GM18951 (cell line): ENCODE results near the gene SOD1.
"Not testable (repeated sequence)": the region's sequence is repeated elsewhere in the genome, so short reads cannot be mapped to it uniquely, and the experiment has no call there.

ENCODE experiments used
- POLR2A ChIP-seq: IDR thresholded peaks from 4 replicates; pipeline ENCODE4 v1.6.1; 2011; ENCODE audit warnings: mild to moderate bottlenecking; ENCODE audit not compliant: insufficient read length, insufficient read depth; ENCODE audit errors: extremely low read depth
- in situ Hi-C: fragments of 300-500 bp; cut with MboI; formaldehyde crosslinking; loops from one replicate; pipeline ENCODE4 v1.12.0; 2022; ENCODE audit warnings: low sequenced_read_pairs, mixed read lengths, inconsistent platforms; ENCODE audit not compliant: unreplicated experiment

Gene SOD1

DNA sequence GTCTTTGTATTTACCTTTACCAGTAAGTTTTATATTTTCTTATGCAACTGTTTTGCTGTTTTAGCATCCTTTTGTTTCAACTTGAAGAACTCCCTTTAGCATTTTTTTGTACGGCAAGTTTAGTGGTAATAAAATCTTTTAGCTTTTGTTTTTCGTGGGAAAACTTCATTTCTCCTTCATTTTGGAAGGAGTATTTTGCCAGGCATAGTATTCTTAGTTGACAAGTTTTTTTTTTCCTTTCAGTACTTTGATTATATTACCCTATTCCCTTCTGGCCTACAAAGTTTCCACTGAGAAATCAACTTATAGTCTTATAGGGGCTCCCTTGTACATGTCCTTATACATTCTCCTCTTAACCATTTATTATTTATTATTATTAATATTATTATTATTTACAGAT, 22.6 kb upstream of the SOD1 start:
- in situ Hi-C loops, result no loop called here

DNA sequence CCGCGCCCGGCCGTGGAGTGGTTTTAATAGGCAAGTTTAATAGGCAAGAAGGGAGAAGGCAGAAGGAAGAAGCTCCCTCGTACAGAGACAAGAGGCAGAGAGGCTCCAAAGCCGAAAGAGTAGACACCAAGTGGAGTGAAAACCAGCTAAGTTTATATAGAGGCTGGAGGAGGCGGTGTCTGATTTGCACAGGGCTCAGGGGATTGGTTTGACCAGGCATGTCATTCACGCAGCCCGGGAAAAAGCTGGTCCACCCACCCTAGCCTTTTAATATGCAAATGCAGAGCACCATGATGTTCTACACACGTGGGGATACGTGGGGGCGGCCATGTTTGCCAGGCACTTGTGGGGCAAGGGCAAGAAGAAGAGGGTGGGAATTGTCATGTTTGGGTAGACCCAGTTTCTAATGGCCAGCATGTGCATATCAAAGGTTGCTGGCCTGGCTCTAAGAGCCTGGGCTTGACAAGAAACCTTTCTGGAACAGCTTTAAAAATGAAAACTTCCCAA, 18.0 kb upstream of the SOD1 start:
- no peak for TF ChIP-seq POLR2A
- in situ Hi-C loops, result no loop called here

More for the DNA sequence above, 22.6 kb upstream of the SOD1 start:
- TF ChIP-seq POLR2A, result no peak

DNA sequence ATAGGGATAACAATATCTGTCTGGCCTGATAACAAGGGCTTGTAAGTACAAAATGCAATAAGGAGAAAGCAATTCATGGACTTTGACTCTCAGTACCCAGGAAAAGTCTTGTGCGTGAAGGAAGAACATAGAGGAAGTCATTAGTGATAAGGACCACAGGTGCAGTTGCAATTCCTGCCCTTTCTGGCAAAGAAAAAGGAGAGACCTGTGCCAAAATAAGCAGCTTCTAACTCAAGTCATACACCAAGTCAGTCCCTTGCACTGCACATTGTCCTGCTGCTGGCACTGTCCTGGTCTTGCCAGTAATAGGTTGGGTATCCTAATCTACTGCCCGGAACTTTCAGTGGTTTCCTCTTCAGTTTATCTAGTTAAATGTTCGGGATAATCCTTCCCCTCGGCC, 14.8 kb upstream of the SOD1 start:
- in situ Hi-C loops, result no loop called here
- no peak for TF ChIP-seq POLR2A

DNA sequence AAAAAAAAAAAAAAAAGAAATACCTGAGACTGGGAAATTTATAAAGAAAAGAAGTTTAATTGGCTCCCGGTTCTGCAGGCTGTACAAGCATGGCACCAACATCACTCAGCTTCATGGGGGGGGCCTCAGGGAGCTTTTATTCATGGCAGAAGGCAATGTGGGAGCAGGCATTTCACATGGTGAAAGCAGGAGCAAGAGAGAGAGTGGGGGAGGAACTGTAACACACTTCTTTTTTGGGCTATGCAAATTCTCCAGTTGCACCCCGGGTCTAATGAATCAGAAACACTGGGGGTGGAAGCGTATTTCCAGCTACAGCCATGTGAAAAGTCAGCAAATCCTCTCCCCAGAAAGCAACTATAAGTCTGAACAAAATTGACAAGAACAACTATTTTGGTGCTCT, 11.8 kb upstream of the SOD1 start:
- no peak for TF ChIP-seq POLR2A
- in situ Hi-C loops, result no loop called here

DNA sequence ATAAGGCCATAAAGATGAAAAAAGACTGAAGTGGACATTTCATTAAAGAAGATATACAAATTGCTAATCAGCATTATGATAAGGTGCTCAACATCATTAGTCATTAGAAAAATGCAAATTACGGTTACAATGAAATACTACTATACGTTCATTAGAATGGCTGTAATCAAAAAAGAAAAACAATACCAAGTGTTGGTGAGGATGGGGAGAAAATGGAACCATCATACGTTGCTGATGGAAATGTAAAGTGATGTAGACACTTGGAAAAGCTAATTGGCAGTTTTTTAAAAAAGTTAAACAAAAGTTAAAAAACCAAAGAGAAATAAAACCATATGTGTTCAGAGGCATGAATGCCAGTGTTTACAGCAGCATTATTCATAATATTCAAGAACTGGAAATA, 8.6 kb upstream of the SOD1 start:
- in situ Hi-C loops, result no loop called here
- TF ChIP-seq POLR2A, result no peak

DNA sequence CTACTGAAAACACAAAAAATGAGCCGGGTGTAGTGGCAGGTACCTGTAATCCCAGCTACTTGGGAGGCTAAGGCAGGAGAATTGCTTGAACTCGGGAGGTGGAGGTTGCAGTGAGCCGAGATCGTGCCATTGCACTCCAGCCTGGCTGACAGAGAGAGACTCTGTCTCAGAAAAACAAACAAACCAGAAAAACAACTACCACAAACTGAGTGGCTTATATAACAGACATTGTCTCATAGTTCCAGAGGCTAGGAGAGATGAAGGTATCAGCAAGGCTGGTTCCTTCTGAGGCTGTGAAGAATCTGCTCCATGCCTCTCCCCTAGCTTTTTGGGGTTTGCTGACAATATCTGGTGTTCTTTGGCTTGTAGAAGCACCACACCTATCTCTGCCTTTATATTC, 8.0 kb upstream of the SOD1 start:
- in situ Hi-C loops, result not testable (repeated sequence)

DNA sequence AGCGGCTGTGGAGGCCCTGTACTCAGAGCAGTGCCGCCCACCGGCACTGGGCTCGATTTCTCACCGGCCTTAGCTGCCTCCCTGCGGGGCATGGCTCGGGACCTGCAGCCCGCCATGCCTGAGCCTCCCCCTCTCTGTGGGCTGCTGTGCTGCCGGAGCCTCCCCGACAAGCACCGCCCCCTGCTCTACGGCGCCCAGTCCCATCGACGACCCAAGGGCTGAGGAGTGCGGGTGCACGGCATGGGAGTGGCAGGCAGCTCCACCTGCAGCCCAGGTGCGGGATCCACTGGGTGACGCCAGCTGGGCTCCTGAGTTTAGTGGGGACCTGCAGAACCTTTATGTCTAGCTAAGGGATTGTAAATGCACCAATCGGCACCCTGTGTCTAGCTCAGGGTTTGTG, 5.2 kb upstream of the SOD1 start:
- TF ChIP-seq POLR2A, result no peak
- in situ Hi-C loops, result no loop called here

DNA sequence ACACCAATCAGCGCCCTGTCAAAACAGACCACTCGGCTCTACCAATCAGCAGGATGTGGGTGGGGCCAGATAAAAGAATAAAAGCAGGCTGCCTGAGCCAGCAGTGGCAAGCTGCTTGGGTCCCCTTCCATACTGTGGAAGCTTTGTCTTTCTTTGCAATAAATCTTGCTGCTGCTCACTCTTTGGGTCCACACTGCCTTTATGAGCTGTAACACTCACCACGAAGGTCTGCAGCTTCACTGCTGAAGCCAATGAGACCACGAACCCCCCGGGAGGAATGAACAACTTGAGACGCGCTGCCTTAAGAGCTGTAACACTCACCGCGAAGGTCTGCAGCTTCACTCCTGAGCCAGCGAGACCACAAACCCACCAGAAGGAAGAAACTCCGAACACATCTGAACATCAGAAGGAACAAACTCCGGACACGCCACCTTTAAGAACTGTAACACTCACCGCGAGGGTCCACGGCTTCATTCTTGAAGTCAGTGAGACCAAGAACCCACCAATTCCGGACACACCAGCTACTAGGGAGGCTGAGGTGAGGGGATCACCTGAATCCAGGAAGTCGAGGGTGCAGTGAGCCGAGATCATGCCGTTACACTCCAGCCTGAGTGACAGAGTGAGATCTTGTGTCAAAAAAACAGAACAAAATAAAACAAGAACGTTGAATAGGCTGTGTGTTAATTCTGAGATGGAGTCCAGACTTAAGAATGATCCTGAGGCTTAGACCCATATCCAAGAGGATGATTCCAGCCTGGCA, 4.5 kb upstream of the SOD1 start:
- in situ Hi-C loops, result not testable (repeated sequence)

DNA sequence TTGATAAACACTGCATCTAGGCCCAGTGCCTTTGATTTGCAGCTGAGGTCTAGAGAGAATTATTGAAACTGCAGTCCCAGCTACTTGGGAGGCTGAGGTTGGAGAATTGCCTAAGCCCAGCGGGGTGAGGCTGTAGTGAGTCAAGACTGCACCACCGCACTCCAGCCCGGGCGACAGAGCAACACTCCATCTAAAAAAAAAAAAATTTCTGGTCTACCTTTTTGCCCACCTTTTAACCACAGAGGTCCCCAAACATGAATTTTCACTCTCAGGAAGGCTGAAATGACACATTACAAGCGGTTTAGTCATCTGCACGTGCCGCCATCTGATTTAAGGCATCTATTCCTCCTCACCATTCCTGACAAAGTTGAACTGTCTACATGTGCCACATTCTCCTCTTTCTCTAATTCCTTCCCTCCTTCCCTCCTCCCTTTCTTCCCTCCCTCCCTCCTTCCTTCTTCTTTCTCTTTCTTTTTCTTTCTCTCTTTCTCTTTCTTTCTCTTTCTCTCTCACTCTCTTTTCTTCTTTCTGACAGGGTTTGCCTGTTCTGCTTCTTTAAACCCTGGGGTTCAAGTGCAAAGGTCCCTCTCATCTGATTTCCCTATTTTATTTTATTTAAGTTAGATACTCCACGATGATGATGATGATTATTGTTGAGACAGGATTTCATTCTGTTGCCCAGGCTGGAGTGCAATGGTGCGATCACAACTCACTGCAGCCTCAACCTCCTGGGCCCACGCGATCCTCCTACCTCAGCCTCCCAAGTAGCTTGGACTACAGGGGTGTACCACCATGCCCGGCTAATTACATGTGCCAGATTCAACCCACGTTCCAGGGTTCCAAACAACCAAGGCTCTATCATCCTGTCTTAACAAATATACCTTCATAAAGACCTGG, 3.0 kb upstream of the SOD1 start:
- in situ Hi-C loops, result no loop called here
- TF ChIP-seq POLR2A, result no peak

DNA sequence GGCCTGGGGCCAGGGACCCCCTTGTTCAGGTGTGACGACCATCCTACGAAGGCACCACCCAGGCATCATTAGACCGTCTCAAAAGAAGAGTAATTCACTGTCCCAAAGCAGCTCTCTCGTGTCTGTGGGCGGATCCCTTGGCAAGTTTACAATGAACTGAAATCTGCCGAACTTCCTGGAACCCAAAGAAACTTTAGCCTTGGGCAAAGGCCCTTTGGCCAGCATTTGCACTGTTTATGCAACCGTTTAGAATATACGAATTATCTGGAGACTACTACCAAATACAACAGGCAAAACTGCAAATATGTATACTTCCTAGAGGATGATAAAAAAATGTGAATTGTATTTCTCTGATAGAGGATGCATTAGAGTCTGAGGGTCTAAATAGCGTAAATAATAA, 1.4 kb upstream of the SOD1 start:
- TF ChIP-seq POLR2A, result no peak
- in situ Hi-C loops, result no loop called here

DNA sequence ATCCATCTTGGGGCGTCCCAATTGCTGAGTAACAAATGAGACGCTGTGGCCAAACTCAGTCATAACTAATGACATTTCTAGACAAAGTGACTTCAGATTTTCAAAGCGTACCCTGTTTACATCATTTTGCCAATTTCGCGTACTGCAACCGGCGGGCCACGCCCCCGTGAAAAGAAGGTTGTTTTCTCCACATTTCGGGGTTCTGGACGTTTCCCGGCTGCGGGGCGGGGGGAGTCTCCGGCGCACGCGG, 282 bp upstream of the SOD1 start:
- in situ Hi-C loops, result no loop called here
- TF ChIP-seq POLR2A, result no peak

DNA sequence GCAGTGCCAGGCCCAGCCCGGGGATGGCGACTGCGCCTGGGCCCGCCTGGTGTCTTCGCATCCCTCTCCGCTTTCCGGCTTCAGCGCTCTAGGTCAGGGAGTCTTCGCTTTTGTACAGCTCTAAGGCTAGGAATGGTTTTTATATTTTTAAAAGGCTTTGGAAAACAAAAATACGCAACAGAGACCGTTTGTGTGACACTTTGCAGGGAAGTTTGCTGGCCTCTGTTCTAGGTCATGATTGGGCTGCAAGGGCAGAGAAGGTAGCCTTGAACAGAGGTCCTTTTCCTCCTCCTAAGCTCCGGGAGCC, 719 bp downstream of the SOD1 start:
- in situ Hi-C loops, result no loop called here
- TF ChIP-seq POLR2A, result no peak

DNA sequence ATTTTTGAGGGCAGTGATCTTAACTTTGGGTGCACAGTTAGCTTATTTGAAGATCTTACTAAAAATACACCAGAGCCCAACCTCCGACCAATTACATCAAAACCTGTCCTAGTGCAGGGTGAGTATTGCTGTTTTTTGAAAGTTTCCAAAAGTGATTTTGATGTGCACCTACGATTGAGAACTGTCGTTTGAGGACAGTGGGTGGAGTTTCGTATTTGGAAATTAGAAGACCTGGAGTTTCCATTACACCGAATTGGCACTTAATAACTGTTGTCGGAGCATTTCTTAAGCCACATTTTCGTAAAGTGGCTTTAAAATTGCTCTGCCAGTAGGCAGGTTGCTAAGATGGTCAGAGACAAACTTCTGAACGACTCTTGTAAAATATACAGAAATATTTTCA, 1.1 kb downstream of the SOD1 start:
- no peak for TF ChIP-seq POLR2A
- in situ Hi-C loops, result no loop called here

DNA sequence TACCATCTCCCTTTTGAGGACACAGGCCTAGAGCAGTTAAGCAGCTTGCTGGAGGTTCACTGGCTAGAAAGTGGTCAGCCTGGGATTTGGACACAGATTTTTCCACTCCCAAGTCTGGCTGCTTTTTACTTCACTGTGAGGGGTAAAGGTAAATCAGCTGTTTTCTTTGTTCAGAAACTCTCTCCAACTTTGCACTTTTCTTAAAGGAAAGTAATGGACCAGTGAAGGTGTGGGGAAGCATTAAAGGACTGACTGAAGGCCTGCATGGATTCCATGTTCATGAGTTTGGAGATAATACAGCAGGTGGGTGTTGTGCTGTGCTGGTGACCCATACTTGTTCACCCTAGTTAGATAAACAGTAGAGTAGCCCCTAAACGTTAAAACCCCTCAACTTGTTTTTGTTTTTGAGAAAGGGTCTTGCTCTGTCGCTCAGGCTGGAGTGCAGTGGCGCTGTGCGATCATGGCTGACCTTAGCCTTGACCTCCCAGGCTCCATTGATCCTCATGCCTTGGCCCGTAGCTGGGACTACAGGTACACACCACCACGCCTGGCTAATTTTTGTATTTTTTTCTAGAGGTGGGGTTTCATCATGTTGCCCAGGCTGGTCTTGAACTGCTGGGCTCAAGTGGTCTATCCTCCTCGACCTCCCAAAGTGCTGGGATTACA, 4.2 kb downstream of the SOD1 start:
- in situ Hi-C loops, result no loop called here
- TF ChIP-seq POLR2A, result no peak

DNA sequence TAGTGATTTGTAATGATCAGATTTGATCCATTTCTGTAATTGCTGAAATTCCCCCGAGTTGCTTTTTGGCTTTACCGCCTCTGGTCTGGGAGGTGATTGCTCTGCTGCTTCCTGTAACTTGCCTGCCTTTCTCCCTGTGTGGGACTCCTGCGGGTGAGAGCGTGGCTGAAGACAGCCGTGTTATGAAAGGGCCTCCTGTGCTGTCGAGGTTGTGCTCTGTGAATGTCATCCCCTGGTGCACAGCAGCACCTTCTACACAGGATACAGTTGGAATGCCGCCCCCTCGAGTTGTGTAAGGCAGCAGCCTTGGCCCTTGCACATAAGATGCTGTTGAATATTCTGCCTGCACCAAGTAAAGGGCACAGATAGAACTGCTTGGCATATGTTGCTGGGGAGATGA, 5.9 kb downstream of the SOD1 start:
- in situ Hi-C loops, result no loop called here
- no peak for TF ChIP-seq POLR2A

DNA sequence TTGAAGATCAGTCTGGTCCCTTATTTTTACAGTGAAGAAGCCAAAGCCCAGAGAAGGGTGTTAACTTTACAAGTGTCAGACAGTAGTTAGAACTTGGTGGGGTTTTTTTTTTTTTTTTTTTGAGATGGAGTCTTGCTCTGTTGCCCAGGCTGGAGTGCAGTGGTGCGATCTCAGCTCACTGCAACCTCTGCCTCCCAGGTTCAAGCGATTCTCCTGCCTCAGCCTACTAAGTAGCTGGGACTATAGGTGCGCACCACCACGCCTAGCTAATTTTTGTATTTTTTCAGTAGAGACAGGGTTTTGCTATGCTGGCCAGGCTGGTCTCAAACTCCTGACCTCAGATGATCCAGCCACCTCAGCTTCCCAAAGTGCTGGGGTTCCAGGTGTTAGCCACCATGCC, 6.4 kb downstream of the SOD1 start:
- in situ Hi-C loops, result not testable (repeated sequence)
